Activated CD8-positive, alpha-beta memory T cell treated with anti-CD3 and anti-CD28 coated beads for 24 hours (primary cell): ENCODE measurements around the gene UNC79.

Source experiments
- DNase-seq: peaks from one replicate; pipeline ENCODE4 v3.0.0-alpha.2; 2020

UNC79 gene

GRCh38 chr14:93733231-93733630, 302.5 kb downstream of the UNC79 start:
- no peak for DNase-seq

GRCh38 chr14:93733631-93734030, 302.9 kb downstream of the UNC79 start:
- no peak for DNase-seq

GRCh38 chr14:93734086-93734822, 303.5 kb downstream of the UNC79 start:
- DNase-seq = no peak

GRCh38 chr14:93735206-93735605, 304.5 kb downstream of the UNC79 start:
- no peak for DNase-seq

- DNase-seq = no peak
Measured at GRCh38 chr14:93736378-93737014, 305.8 kb downstream of the UNC79 start.

GRCh38 chr14:93737634-93738033, 306.9 kb downstream of the UNC79 start:
- DNase-seq = no peak

GRCh38 chr14:93741556-93742230, 311.0 kb downstream of the UNC79 start:
- no peak for DNase-seq

GRCh38 chr14:93742761-93743160, 312.0 kb downstream of the UNC79 start:
- no peak for DNase-seq

- no peak for DNase-seq
Measured at GRCh38 chr14:93743270-93744060, 312.7 kb downstream of the UNC79 start.

- no peak for DNase-seq
Measured at GRCh38 chr14:93744176-93744575, 313.4 kb downstream of the UNC79 start.

GRCh38 chr14:93744876-93745275, 314.1 kb downstream of the UNC79 start:
- DNase-seq = no peak

- no peak for DNase-seq
Measured at GRCh38 chr14:93745603-93746273, 315.0 kb downstream of the UNC79 start.

GRCh38 chr14:93747102-93747501, 316.4 kb downstream of the UNC79 start:
- DNase-seq = no peak

GRCh38 chr14:93747560-93747959, 316.8 kb downstream of the UNC79 start:
- DNase-seq = no peak

GRCh38 chr14:93748208-93749075, 317.7 kb downstream of the UNC79 start:
- no peak for DNase-seq

- no peak for DNase-seq
Measured at GRCh38 chr14:93749076-93749420, 318.3 kb downstream of the UNC79 start.

- DNase-seq = no peak
Measured at GRCh38 chr14:93751946-93752655, 321.4 kb downstream of the UNC79 start.

- no peak for DNase-seq
Measured at GRCh38 chr14:93752980-93753561, 322.3 kb downstream of the UNC79 start.

GRCh38 chr14:93753647-93754046, 322.9 kb downstream of the UNC79 start:
- no peak for DNase-seq

- no peak for DNase-seq
Measured at GRCh38 chr14:93757206-93757605, 326.5 kb downstream of the UNC79 start.
